Sigmoid colon (tissue), 7 donors: ENCODE data around the gene USP9X. TPM values are rescaled to one million over a fixed set of nuclear protein-coding genes. Genes with fewer than 3 reads are reported as not detected.
"Not testable (repeated sequence)": the region's sequence is repeated elsewhere in the genome, so short reads cannot be mapped to it uniquely, and the experiment has no call there.

Experiments used
- DNase-seq: peaks from one replicate; pipeline ENCODE4 v3.0.0-alpha.2; 2019
- H3K27ac ChIP-seq, 4 donors: fragments of 200-600 bp; sonication (generic); one replicate each; pipeline ENCODE4 v1.5.1; 2016 to 2019; ENCODE audit warnings: mild to moderate bottlenecking in 1 of 4
- H3K27me3 ChIP-seq, 3 donors: fragments of 200-600 bp; sonication (generic); one replicate each; pipeline ENCODE4 v1.5.1; 2019; ENCODE audit warnings: mild to moderate bottlenecking in 1 of 3
- H3K36me3 ChIP-seq, 4 donors: fragments of 200-600 bp; sonication (generic); one replicate each; pipeline ENCODE4 v1.5.1; 2016 to 2019
- H3K4me1 ChIP-seq, 4 donors: fragments of 200-600 bp; sonication (generic); one replicate each; pipeline ENCODE4 v1.5.1; 2017 to 2019
- H3K4me3 ChIP-seq, 4 donors: fragments of 200-600 bp; sonication (generic); one replicate each; pipeline ENCODE4 v1.5.1; 2017 to 2019; ENCODE audit warnings: mild to moderate bottlenecking in 2 of 4, moderate library complexity in 1 of 4
- H3K9me3 ChIP-seq, 4 donors: fragments of 200-600 bp in 3 of 4; sonication (generic) in 3 of 4; one replicate each; pipeline versions ENCODE4 v1.5.1 to v1.6.1; 2013 to 2019
- CTCF ChIP-seq, 4 experiments: fragments of 450-650 bp in 3 of 4; fragments of 200-600 bp in 1 of 4; IDR thresholded peaks; one replicate each; pipeline ENCODE4 v1.5.1; 2016 to 2019; ENCODE audit warnings: antibody characterized with exemption in 4 of 4, mild to moderate bottlenecking in 3 of 4, moderate library complexity in 2 of 4
- EP300 ChIP-seq, 4 donors: sonication (generic); formaldehyde crosslinking; IDR thresholded peaks; one replicate each; pipeline ENCODE4 v1.6.1; 2017; ENCODE audit warnings: antibody characterized with exemption in 4 of 4
- POLR2A ChIP-seq, 2 donors: fragments of 450-650 bp; IDR thresholded peaks; one replicate each; pipeline ENCODE4 v1.6.1; 2016; ENCODE audit warnings: antibody characterized with exemption in 2 of 2, mild to moderate bottlenecking in 2 of 2, moderate library complexity in 2 of 2
- POLR2AphosphoS5 ChIP-seq, 4 donors: sonication (generic); formaldehyde crosslinking; IDR thresholded peaks; one replicate each; pipeline ENCODE4 v1.6.1; 2017; ENCODE audit warnings: antibody characterized with exemption in 4 of 4
- WGBS, 2 donors: extraction: QIAGEN DNeasy Blood & Tissue Kit; methylation state at CpG; one replicate each; pipeline ENCODE4 v1.1.7; 2013; 5-methylcytosine and 5-hydroxymethylcytosine counted together
- intact Hi-C: fragments of 100-400 bp; cut with DNase I; formaldehyde crosslinking; loops from one replicate; pipeline ENCODE4 v1.15.1; 2023
- polyA plus RNA-seq, 3 donors: library from polyadenylated mRNA; stranded (reverse); fragments of 200-250 nt; gene quantifications; one replicate each; pipeline ENCODE4 v1.2.3, GENCODE V29; 2013
- total RNA-seq, 4 donors: library from RNA; depleted of rRNA; stranded (reverse); fragments of >200 nt; gene quantifications; one replicate each; pipeline ENCODE4 v1.1.0, GENCODE V29; 2016
- donor health status: healthy with polysubstance abuse.
- donor health status: Bipolar disorder and iron deficiency.
- donor health status: healthy.

Gene USP9X
- total and polyA plus RNA-seq, 7 donors, result 9.6 to 84.5 (median 64.3) TPM

GRCh38 chrX:41198410-41198809 lies 113.2 kb downstream of the USP9X start:
- Histone ChIP-seq H3K9me3 (no peaks in the 10 kb centered on the region), H3K4me1 (no peaks in the 10 kb centered on the region), H3K27ac (no peak overlapping the region), H3K4me3 (no peak overlapping the region), H3K27me3 (no peaks in the 10 kb centered on the region), H3K36me3 (peaks cover 0 to 45% (median 1%) of the 10 kb centered on the region in 4 donors)
- 90 to 94% methylated on average over 1 of the region's 1 CpG for WGBS, 2 donors
- intact Hi-C loops, result no loop called here
- DNase-seq, result no peak
- TF ChIP-seq POLR2A (IDR thresholded peaks at IDR 0.05), result no peak
- no peak for TF ChIP-seq CTCF (IDR thresholded peaks at IDR 0.05)
- TF ChIP-seq EP300 (IDR thresholded peaks at IDR 0.05), result no peak
- no peak for TF ChIP-seq POLR2AphosphoS5 (IDR thresholded peaks at IDR 0.05)

- Histone ChIP-seq H3K27ac (no peak overlapping the region), H3K4me1 (no peaks in the 10 kb centered on the region), H3K9me3 (no peaks in the 10 kb centered on the region), H3K36me3 (peaks cover 0 to 54% (median 2%) of the 10 kb centered on the region in 4 donors), H3K27me3 (no peaks in the 10 kb centered on the region), H3K4me3 (no peak overlapping the region)
- intact Hi-C loops, result no loop called here
- TF ChIP-seq CTCF (IDR thresholded peaks at IDR 0.05), result no peak
- TF ChIP-seq POLR2AphosphoS5 (IDR thresholded peaks at IDR 0.05), result no peak
- no peak for TF ChIP-seq POLR2A (IDR thresholded peaks at IDR 0.05)
- no peak for TF ChIP-seq EP300 (IDR thresholded peaks at IDR 0.05)
- DNase-seq, result no peak
- 94 to 98% methylated on average over 7 of the region's 7 CpGs for WGBS, 2 donors
Measured at GRCh38 chrX:41200785-41201184, 115.5 kb downstream of the USP9X start.

GRCh38 chrX:41209853-41210252 lies 124.6 kb downstream of the USP9X start:
- intact Hi-C loops, result no loop called here

GRCh38 chrX:41224605-41225004 lies 139.4 kb downstream of the USP9X start:
- peaks cover 0 to 52% (median 5%) of the 10 kb centered on the region in 4 donors for H3K36me3 ChIP-seq
- H3K27ac ChIP-seq, result no peak overlapping the region
- intact Hi-C loops, result no loop called here
- no peak for TF ChIP-seq POLR2AphosphoS5 (IDR thresholded peaks at IDR 0.05)
- no peak for TF ChIP-seq EP300 (IDR thresholded peaks at IDR 0.05)
- TF ChIP-seq CTCF (IDR thresholded peaks at IDR 0.05), result no peak
- no peak for TF ChIP-seq POLR2A (IDR thresholded peaks at IDR 0.05)
- DNase-seq, result no peak
- no peaks in the 10 kb centered on the region for H3K27me3 ChIP-seq
- H3K4me3 ChIP-seq, result no peak overlapping the region
- 78 to 95% methylated on average over 5 of the region's 5 CpGs for WGBS, 2 donors
- no peaks in the 10 kb centered on the region for H3K9me3 ChIP-seq
- no peaks in the 10 kb centered on the region for H3K4me1 ChIP-seq

More at GRCh38 chrX:41209853-41210252, 124.6 kb downstream of the USP9X start:
- peaks cover 20 to 58% (median 30%) of the 10 kb centered on the region in 4 donors for H3K36me3 ChIP-seq
- H3K4me1 ChIP-seq, result no peaks in the 10 kb centered on the region
- no peak overlapping the region for H3K27ac ChIP-seq
- no peak overlapping the region for H3K4me3 ChIP-seq
- TF ChIP-seq EP300 (IDR thresholded peaks at IDR 0.05) (no peak), CTCF (IDR thresholded peaks at IDR 0.05) (no peak), POLR2A (IDR thresholded peaks at IDR 0.05) (no peak), POLR2AphosphoS5 (IDR thresholded peaks at IDR 0.05) (no peak)
- no peak for DNase-seq
- H3K27me3 ChIP-seq, result no peaks in the 10 kb centered on the region
- no peaks in the 10 kb centered on the region for H3K9me3 ChIP-seq
- 97 to 98% methylated on average over 1 of the region's 1 CpG for WGBS, 2 donors

- no peaks in the 10 kb centered on the region for H3K27me3 ChIP-seq
- no peak for DNase-seq
- peaks cover 0 to 35% (median 10%) of the 10 kb centered on the region in 4 donors for H3K36me3 ChIP-seq
- intact Hi-C loops, result no loop called here
- H3K27ac ChIP-seq, result no peak overlapping the region
- TF ChIP-seq CTCF (IDR thresholded peaks at IDR 0.05) (no peak), POLR2A (IDR thresholded peaks at IDR 0.05) (no peak), EP300 (IDR thresholded peaks at IDR 0.05) (no peak), POLR2AphosphoS5 (IDR thresholded peaks at IDR 0.05) (no peak)
- H3K4me3 ChIP-seq, result no peak overlapping the region
- peaks cover 0 to 5% (median 0%) of the 10 kb centered on the region in 4 donors for H3K4me1 ChIP-seq
- H3K9me3 ChIP-seq, result no peaks in the 10 kb centered on the region
Measured at GRCh38 chrX:41233988-41234387, 148.7 kb downstream of the USP9X start.

GRCh38 chrX:41234471-41234870 lies 149.2 kb downstream of the USP9X start:
- H3K4me1 ChIP-seq, H3K27me3 ChIP-seq, intact Hi-C loops, H3K4me3 ChIP-seq, H3K9me3 ChIP-seq, H3K27ac ChIP-seq, DNase-seq: not testable (repeated sequence)
- peaks cover 0 to 31% (median 8%) of the 10 kb centered on the region in 4 donors for H3K36me3 ChIP-seq
- 95% methylated on average over 13 of the region's 13 CpGs for WGBS, 2 donors
